ENCODE measurements around the gene GPR153. TPM values are rescaled to one million over a fixed set of nuclear protein-coding genes. Genes with fewer than 3 reads are reported as not detected.

Gene GPR153
- total RNA-seq, 1 experiment from 2014 or later, result 3.0 TPM

DNA sequence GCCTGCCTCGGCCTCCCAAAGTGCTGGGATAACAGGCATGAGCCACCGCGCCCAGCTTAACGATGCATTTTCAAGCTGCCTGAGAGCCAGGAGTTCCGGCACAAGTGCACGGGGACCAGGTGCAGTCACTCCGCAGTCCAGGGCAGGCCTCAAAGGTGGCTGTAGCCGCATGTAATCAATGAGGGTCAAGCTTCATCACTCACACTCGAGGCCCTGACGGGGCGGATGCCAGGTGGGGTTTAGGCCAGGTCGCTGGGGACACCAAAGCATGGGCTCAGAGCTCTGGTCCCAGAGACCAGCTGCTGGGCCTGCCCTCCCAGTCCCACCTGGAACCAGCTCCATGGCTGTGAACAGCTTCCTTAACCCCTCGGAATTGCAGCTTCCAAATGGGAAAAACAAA is 26.1 kb upstream of the GPR153 start:
- DNase-seq (ENCODE audit: low read depth), result no peak

DNA sequence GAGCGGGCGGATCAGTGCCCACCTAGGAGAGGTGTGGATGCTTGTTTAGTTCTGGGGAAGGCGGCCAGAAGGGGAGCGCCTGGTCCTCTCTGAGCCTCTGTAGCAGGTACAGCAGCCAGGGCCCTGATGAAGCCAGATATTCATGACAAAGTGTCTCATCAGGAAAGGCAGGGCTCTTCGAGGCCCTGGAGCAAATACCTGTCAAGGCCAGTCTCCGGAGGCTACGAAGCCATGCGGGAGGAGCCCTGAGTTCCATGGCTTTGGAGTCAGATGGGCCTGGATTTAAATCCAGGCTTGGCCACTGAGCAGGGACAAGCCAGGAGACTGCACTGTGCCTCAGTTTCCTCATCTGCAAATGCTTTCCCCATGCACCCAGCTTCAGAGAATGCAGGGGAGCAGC is 25.4 kb upstream of the GPR153 start:
- DNase-seq (ENCODE audit: low read depth), result no peak

DNA sequence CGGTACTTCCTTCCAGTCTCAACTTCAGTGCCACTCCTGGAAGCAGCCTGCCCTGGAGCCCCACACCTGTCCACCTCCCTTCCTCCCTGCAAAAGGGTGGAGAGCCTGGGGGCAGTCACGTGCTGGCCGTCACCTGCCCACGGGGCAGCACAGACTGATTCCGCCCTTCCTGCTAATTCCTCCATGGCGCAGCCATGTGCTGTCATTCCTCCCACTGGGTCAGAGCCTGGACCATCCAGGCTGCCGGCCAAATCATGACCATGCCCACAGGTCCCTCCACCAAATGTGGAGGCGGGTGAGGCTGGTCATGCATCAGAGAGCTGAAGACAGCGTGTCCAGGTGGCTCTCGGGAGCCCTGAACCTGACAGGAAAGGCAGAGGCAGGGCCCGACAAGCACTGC is 24.4 kb upstream of the GPR153 start:
- no peak for DNase-seq (ENCODE audit: low read depth)

DNA sequence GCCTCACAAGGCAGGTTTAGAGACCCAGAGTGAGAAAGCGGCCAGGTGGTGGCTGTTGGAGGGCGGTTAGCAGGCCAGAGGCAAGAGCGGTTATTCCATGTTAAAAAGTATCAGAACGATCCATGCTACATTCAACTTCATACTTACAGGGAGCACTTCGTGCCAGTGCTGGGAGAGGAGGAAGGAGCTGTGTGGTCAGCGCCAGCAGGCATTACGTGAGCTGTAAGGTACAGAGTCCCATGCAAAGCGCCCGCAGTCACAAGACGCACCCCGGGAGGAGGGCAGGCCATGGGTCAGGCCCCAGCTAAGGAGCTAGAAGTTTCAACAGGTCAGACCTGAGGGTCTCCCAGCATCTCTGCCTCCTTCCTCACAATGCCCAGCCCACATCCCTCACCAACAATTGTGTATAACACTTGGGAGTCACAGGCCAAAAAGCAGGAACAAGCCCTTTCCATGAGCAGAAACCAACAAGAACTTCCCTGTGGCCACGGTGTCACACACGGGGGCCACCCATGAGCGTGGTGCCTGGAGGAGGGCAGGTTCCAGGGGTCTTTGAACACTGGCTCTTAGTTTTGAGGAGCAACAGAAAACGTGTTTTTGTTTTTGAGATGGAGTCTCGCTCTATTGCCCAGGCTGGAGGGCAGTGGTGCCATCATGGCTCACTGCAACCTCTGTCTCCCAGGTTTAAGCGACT is 21.8 kb upstream of the GPR153 start:
- DNase-seq (ENCODE audit: low read depth), result no peak

DNA sequence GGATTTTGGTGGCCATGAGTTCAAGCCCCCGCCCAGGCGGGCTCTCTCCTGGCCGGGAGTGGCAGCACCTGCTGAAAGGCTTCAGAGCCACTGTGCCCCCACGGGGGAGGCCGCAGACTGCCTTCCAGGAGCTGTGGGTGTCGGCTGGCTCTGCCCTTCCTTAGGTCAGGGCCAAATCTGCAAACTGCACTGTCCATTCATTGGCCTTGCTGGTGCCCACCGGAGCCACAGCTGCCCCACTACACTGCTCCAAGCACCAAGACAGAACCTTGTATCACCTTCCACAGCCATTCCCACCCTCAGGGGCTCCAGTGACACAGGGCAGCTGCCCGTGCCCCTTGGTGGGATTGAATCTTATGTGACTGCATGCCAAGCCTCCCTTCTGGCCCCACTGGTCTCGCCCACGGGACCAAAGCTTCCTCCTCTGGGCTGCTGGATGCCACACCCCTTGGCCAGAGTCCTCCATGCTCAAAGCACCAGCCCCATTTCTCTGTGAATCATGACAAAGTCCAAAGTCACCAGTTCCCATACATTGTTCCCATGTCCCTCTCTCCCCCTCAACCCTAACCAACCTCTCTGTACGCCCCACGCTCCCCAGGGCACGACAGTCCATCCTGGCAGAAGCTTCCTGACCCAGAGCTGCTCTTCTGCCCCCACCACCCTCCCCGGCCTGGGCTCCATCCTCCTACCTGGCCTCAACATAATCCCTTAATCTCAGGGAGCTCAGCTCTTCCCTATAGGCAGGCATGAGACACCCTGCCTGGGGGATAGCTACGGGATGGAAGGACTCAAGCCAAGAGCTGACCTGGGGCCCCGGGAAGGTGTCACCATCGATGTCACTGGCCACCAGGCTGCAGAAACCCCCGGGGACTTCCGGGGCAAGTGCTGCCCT is 20.9 kb upstream of the GPR153 start:
- no peak for DNase-seq (ENCODE audit: low read depth)

DNA sequence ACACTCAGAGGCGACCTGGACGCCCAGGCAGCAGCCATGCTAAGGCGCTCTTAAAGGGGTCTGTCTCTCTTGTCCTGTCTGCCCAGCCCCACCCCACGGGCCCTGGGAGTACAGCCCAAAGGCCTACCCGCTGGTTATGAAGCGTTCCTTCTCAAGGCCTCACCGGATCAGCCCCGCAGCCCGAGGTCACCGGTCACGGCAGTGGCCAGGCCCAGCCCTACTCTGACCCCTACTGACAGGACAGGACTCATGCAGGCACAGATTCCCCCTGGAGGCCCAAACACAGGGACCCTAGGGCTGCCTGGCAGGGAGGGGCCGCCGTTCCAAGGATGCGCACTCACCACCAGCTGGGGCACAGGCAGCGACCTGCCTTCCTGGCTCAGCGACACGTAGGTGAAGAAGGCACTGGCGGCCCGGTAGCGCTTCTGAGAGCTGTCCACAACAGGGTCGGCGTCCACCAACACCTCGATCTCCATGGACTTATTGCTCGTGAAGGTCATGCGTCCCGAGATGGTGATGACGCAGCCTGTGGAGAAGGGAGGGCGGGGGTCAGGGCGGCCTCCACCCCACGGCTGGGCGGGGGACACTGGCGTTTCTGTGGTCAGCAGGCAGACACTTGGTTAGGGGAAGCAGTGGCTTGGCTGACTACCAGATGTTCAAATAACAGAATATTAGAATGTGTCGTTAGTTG is 20.0 kb upstream of the GPR153 start:
- no peak for DNase-seq (ENCODE audit: low read depth)

DNA sequence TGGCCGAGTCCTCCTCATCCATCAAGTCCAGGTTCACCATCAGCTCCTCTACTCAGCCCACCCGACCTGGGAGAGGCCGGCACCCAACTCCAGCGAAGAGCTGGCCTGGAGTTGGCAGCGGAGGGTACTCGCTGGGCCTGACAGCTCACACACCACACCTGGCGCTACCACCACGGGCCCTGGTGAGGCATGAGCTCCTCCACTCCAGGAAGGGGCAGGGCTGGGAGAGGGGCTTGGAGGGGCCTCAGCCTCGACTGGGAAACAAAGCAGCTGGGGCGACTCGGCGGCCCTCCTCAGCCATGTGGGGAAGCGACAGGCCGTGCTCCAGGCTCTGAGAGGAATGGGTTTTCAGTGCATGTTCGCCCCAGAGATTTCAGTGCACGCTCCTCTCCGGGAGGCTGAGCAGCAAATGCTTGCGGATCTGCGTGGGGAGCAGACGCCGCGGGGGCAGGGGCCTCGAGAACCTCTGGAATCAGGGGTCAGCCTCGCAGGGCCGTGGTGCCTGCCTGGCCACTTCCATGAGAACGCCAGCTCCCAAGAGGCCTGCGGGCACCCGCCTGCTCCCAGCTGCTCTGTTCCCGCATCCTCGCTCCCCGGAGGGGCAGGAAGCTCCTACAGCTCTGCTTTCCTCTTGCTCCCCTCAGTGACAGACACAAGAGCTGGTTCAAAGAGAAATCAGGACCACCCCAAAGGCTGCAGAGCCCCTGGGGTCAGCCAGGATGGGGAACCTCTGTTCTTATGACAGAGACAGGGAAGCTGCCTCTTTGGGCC is 18.9 kb upstream of the GPR153 start:
- DNase-seq (ENCODE audit: low read depth), result no peak

DNA sequence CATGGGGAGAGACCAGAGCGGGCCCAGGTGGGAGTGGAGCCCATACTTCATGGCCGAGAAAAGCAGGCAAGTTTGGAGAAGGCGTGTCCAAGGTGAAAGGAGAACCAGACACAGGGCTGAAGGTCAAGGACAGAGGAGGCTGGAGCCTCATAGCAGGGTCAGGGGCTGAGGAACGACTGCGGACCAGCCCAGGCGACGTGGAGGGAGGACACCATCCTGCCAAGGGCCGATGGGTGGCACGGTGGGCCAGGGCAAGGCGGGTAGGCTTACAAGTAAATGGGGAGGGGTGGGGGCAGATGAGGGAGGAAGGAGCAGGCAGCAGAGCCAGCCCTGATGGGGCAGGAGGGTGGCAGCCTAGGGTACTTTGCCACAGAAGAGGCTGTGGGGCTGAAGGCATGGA is 18.2 kb upstream of the GPR153 start:
- DNase-seq (ENCODE audit: low read depth), result no peak

DNA sequence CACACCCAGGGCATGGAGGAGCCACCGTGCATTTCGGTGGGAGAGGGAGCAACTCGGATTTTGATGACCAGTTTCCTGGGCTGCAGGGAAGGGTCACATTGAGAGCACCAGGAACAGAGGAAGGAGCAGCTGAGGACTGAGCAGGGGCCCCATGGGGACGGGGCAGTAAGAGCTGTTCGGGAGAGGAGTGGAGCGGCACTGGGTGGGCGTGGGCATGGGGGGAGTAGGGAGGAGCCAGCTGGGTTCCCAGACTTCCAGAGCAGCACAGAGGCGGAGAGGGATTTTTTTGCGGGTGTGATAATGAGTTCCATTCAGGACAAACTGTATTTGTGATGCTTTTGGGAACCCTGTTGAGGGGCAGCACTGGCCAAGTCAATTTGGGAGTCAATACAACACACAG is 17.4 kb upstream of the GPR153 start:
- no peak for DNase-seq (ENCODE audit: low read depth)

DNA sequence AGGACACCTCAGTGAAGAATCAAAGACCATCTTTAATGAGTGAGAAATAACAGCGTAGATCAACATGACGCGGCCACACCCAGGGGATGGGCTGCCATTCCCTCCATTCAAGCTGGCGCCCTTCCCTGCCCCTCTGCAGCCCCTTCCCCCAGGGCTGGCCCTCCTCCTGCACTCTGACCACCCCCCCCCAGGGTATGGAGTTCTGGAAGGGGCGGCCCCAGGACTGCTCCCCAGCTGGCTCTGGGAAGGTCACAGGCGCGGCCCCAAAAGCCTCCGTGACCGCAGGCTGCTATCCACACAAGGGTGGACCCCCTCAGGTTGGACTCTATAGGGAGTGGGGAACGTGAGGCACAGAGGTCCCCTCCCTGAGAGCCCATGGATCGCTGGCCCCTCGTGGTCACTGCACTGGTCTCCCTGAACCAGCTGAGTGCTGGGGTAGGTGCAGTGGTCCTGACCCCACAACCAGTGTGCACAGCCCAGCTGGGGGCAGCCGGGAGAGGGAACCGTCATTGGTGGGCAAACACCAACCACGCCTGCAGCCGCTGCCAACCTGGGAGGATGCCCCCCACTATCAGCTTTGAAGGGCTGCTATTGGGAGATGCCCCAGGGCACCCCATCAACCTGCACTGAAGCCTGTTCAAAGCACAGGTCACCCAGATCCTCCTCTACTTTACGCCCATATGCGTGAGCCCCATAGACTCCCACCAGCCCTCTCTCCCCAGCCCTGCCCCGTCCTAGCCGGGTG is 16.1 kb upstream of the GPR153 start:
- DNase-seq (ENCODE audit: low read depth), result no peak

DNA sequence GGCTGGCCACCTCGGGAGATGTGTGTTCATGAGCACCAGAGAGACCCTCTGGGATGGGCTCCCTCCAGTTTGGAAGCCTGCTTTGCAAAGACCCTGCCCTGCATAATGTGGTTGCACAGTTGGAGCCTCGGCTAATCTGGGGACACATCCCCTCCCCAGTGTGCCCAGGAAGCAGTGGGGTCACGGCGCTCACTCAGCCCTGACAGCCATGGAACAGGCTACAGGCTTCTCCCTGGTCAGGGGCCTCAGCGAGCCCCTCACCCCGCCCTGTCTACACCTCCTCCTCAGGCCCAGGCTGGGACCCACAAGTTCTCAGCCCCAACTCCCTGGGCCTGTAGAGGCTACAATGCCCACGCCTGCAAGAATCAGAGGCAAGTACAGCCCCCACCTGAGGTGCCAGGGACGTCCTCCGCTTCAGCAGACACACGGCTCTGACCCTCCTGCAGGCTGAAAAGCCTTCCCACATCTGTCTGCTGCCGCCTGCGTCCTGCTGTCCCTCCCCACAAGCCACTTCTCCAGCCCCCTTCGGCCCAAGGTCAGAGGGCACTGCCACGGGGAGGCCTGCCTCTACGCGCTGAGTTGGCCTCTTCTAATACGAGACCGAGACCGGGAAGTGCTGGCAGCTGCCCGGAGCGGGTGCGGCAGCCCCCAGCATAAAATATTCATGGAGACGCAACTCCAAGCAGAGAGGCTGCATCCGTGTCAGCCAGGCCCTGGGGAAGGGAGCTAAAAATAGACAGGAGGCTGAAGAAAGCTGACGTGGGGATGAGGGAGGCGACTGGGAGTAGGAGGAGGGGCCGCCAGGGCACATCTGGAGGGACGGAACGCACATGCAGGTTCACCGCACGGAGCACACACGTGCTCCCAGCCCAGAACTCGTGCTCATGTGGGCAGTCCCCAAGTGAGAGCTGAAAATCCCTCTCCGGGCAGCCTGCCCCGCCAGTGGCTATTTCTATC is 15.2 kb upstream of the GPR153 start:
- no peak for DNase-seq (ENCODE audit: low read depth)

DNA sequence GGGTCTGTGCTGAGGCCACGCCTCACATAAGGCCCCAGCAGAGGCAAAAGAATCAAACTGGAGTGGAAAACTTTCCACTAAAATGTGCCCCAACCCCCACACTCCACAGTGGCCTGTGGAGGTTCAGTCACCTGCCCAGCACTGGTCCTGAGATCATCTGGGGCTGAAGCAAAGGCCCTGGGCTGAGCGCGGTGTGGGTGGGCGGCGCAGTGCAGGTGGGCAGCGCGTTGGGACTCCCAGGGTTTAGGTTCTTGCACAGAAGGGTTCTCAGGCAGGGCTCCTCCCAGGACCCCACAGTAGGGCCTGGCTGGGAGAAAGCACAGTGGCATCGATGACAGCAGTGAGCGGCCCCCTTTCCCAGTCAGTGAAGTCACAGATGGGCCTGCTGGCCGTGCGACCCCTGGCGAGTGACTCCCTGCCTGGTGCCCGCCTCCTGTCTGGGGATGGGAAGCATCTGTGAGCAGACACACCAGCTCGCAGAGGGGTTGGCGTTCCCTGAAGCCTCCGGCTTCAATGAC is 13.8 kb upstream of the GPR153 start:
- DNase-seq (ENCODE audit: low read depth), result no peak

DNA sequence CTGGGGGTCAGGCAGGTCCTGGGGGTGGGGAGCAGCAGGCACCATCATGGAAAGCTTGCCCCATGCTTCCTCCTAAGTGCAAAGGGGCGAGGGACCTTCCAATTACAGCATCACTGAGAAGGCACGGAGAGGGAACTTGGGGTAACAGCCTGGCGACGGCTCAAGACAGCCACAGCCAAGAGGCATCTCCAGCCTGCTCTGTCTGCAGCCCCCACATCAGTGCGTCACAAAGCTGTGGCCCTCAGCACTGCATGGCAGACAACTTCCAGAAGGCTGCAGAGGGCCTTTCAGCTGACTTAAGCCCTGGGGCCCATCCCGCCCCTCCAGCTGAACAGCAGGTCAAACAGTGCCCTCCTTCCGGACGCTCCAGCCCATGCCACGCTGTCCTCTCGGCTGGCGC is 13.2 kb upstream of the GPR153 start:
- DNase-seq (ENCODE audit: low read depth), result no peak

DNA sequence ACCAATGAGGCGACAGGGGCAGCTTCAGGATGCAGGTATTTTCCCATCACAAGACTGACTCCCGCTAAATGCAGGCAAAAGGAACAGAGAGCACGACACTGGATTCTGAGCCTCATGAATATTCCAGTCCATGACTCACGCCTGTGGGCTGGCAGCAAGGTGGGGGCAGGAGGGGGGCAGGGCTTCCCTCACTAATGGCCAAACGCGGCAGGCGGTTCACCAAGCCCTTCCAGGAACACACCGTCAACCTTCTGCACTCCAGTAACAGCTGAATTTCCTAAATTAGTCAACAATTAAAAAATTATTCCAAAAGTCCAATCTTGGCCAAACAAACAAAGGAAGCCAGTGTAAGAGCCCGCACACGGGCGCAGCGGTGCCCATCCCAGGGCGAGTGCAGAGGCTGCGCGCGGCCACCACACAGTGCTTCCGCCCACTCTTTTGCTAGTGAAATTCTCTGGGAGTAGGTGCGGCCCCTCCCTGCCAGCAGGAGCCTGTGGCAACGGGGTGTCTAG is 12.5 kb upstream of the GPR153 start:
- DNase-seq (ENCODE audit: low read depth), result peak; percentile 90

DNA sequence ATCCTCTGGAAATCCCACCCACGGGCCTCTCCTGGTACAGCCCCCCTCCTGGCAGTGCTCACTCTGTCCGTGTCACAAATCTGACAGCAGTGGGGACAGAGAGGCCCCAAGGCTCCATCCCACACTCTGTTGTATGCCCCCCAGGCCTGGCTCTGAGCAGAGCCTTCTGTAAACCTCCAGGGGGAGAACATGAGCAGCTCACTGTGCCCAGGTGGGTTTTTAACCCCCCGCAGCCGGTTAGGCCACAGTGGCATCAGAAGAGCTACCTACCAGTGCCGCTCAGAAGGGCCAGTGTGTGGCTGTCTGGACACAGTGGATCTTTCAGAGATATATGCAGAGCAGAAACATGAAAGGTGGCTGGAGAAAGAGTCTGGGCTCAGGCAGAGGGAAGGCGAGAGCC is 12.0 kb upstream of the GPR153 start:
- no peak for DNase-seq (ENCODE audit: low read depth)

DNA sequence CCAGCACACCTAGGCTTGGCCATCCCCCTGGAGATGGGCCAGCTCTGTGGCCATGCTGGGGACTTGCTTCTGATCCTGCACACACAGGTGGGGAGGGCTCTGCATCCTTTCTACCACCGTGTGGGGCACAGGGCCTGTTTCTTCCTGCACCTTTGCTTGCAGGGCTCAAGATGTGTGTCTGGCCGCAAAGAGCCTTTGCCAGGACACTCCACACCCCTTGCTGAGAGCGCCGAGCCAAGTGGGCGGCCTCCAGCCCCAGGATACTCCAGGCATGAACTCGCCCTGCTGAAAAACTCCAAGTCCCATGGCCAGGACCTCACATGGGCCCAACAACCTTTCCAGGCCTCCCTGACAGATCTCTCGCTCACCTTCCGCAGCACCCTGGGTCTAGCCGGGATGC is 11.6 kb upstream of the GPR153 start:
- DNase-seq (ENCODE audit: low read depth), result no peak

DNA sequence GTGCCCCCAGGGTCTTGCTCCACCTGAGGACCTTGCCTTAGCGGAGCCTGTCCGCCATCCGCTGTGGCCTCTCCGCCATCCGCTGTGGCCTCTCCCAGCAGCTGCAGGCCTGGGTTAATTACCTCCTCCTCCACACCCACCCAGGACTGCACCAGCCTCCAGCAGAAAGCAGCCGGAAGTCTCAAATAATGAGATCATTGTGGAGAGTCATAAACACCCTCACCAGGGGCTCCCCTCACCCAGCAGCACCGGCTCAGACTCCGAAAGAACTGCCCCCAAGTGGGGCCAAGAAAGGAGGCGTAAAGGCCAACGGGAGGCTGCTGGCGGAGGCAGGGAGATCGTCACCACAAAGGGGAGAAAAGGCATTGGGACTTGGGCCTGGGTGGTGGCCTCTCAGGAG is 10.7 kb upstream of the GPR153 start:
- no peak for DNase-seq (ENCODE audit: low read depth)

DNA sequence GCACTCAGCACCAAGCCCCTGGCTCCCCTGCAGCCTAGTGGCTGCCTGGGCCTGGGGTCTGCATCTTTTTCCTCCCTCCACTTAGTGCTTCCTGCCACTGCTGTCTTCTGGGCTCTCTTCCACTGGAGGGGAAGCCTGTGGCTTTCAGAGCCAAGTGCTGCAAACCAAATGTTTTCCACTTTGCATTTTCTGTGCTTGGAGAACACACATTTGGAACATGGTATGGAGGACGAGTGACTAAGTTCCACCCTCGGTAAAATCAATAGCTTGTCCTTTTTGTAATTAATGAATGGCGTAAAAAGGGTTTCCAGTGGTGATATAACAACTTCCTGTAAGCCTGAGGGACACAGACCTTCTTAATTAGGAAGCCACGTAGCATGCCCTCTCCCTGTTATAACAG is 10.1 kb upstream of the GPR153 start:
- DNase-seq (ENCODE audit: low read depth), result no peak

DNA sequence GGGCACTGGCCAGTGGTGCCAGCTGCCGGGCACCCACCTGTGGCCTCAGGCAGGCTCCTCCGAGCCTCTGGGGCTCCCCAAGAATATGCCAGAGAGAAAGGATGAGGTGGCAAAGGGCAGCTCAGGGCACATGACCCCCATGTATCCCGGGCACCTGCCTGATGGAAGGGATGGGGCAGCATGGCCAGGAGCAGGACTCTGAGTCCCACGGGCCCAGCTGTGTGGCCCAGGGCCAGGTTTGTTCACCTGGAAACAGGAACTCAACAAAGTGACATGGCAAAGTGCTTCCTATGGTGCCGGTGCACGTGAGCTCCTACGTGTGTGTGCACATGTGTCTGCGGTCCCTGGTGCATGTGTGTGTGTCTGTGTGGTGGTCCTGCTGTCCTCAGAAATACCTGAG is 9.5 kb upstream of the GPR153 start:
- no peak for DNase-seq (ENCODE audit: low read depth)
